OCI-LY7 (cell line): Measurements from ENCODE around the gene FN1. TPM values are rescaled to one million over a fixed set of nuclear protein-coding genes. Genes with fewer than 3 reads are reported as not detected.

Experiments used
- BruUV-seq: library from RNA; stranded (reverse); fragments of 400-500 nt; replicated peaks from 2 replicates; lab custom pipeline; 2021; lab: Mats Ljungman, UMichigan
- CTCF ChIA-PET: fragments of 300-600 bp; sonication (Branson Sonifier 250); formaldehyde crosslinking; loops from one replicate; lab custom pipeline; 2022; ENCODE audit warnings: antibody characterized with exemption; ENCODE audit not compliant: unreplicated experiment; lab: Charles Lee
- POLR2A ChIA-PET: fragments of 300-600 bp; sonication (Branson Sonifier 250); formaldehyde crosslinking; loops from one replicate; lab custom pipeline; 2022; ENCODE audit warnings: antibody characterized with exemption; lab: Charles Lee
- DNase-seq: peaks from one replicate; pipeline ENCODE4 v3.0.0-alpha.2; 2015; ENCODE audit warnings: low spot score
- H2AFZ ChIP-seq: fragments of 200-600 bp; sonication (generic), shearing (Covaris generic); 2 replicates; pipeline ENCODE4 v1.6.1; 2014; ENCODE audit warnings: mild to moderate bottlenecking, antibody characterized with exemption, low read length, moderate library complexity
- H3K27ac ChIP-seq: fragments of 200-600 bp; sonication (generic); 2 replicates; pipeline ENCODE4 v1.5.1; 2014; ENCODE audit warnings: mixed run types, low read depth, mild to moderate bottlenecking, moderate library complexity, low read length, inconsistent platforms; ENCODE audit not compliant: poor library complexity, severe bottlenecking
- H3K36me3 ChIP-seq: fragments of 200-600 bp; sonication (generic); 2 replicates; pipeline ENCODE4 v1.6.1; 2014; ENCODE audit warnings: mild to moderate bottlenecking, antibody characterized with exemption, low read length, moderate library complexity, mixed read lengths; ENCODE audit not compliant: insufficient read depth
- H3K4me1 ChIP-seq: fragments of 200-600 bp; sonication (generic); 2 replicates; pipeline ENCODE4 v1.5.1; 2014; ENCODE audit warnings: mild to moderate bottlenecking, low read length; ENCODE audit not compliant: insufficient read depth, poor library complexity, severe bottlenecking
- H3K4me2 ChIP-seq: fragments of 200-600 bp; sonication (generic); 2 replicates; pipeline ENCODE4 v1.6.1; 2014; ENCODE audit warnings: mild to moderate bottlenecking, low read length
- H3K4me3 ChIP-seq: fragments of 200-600 bp; sonication (generic); 2 replicates; pipeline ENCODE4 v1.5.1; 2014; ENCODE audit warnings: mild to moderate bottlenecking, low read depth, low read length; ENCODE audit not compliant: poor library complexity, severe bottlenecking
- H3K79me2 ChIP-seq: fragments of 200-600 bp; sonication (generic); 2 replicates; pipeline ENCODE4 v1.6.1; 2016; ENCODE audit warnings: low read depth, mild to moderate bottlenecking, low read length, moderate library complexity, mixed read lengths; ENCODE audit not compliant: insufficient read depth
- H3K9me2 ChIP-seq: fragments of 200-600 bp; sonication (generic); 2 replicates; pipeline ENCODE4 v1.6.1; 2016; ENCODE audit warnings: mild to moderate bottlenecking, low read length, mixed read lengths; ENCODE audit not compliant: insufficient read depth
- H3K9me3 ChIP-seq: fragments of 200-600 bp; sonication (generic); 2 replicates; pipeline ENCODE4 v1.6.1; 2014; ENCODE audit warnings: mild to moderate bottlenecking, mixed run types, low read length, mixed read lengths
- H4K20me1 ChIP-seq: fragments of 200-600 bp; sonication (generic); 2 replicates; pipeline ENCODE4 v1.6.1; 2014; ENCODE audit warnings: mild to moderate bottlenecking, antibody characterized with exemption, low read length, moderate library complexity, mixed read lengths; ENCODE audit not compliant: insufficient read depth
- EZH2phosphoT487 ChIP-seq: fragments of 200-600 bp; sonication (generic); IDR thresholded peaks from 2 replicates; pipeline ENCODE4 v1.6.1; 2018; ENCODE audit warnings: low read depth, borderline replicate concordance, mild to moderate bottlenecking, mixed run types, antibody characterized with exemption, low read length, moderate library complexity, mixed read lengths
- intact Hi-C: fragments of 100-400 bp; cut with micrococcal nuclease; formaldehyde crosslinking; loops from one replicate; pipeline ENCODE4 v1.10.0; 2022; ENCODE audit not compliant: unreplicated experiment
- total RNA-seq, 2 experiments: library from RNA; depleted of rRNA in 1 of 2; stranded (reverse); fragments of >200 nt in 1 of 2; shearing (Covaris generic) in 1 of 2; gene quantifications; 2 replicates each; pipeline ENCODE4 v1.2.3, GENCODE V29; 2014 to 2022
- TF ChIP-seq, protein P1 (sequence below): fragments of 200-600 bp; sonication (generic); conservative IDR thresholded peaks from 2 replicates; pipeline ENCODE4 v1.5.1; 2014; ENCODE audit warnings: mild to moderate bottlenecking, antibody characterized with exemption, low read length, moderate library complexity, mixed read lengths

Gene FN1
- total RNA-seq, 2 experiments from 2014 or later: 1.3 TPM; not detected in 1

- no peaks in the 10 kb centered on the region for H3K79me2 ChIP-seq
- H2AFZ ChIP-seq: no peak overlapping the region
- no peak overlapping the region for H3K4me2 ChIP-seq
- no peaks in the 10 kb centered on the region for H3K9me3 ChIP-seq
- intact Hi-C loops: no loop called here
- peaks cover 77% of the 10 kb centered on the region for H3K36me3 ChIP-seq
- no TSS peak for BruUV-seq
- ChIA-PET CTCF (interaction anchor here (0.6 kb wide), 1 partner anchor 1890 kb away, joined by 3 read pairs; no protein-coding TSS in a partner anchor), POLR2A (interaction anchor here (0.6 kb wide), 2 partner anchors 81 to 98 kb away, joined by 3 to 5 read pairs; no protein-coding TSS in a partner anchor)
- no peak overlapping the region for H3K27ac ChIP-seq
- no peaks in the 10 kb centered on the region for H3K9me2 ChIP-seq
- H3K4me1 ChIP-seq: no peaks in the 10 kb centered on the region
- TF ChIP-seq, protein P1, sequence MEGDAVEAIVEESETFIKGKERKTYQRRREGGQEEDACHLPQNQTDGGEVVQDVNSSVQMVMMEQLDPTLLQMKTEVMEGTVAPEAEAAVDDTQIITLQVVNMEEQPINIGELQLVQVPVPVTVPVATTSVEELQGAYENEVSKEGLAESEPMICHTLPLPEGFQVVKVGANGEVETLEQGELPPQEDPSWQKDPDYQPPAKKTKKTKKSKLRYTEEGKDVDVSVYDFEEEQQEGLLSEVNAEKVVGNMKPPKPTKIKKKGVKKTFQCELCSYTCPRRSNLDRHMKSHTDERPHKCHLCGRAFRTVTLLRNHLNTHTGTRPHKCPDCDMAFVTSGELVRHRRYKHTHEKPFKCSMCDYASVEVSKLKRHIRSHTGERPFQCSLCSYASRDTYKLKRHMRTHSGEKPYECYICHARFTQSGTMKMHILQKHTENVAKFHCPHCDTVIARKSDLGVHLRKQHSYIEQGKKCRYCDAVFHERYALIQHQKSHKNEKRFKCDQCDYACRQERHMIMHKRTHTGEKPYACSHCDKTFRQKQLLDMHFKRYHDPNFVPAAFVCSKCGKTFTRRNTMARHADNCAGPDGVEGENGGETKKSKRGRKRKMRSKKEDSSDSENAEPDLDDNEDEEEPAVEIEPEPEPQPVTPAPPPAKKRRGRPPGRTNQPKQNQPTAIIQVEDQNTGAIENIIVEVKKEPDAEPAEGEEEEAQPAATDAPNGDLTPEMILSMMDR: no peak
- no peak for TF ChIP-seq EZH2phosphoT487
- no peak for DNase-seq
- H3K4me3 ChIP-seq: no peak overlapping the region
- no peaks in the 10 kb centered on the region for H4K20me1 ChIP-seq
Measured at GRCh38 chr2:215364157-215365155, 71.4 kb downstream of the FN1 start.

DNA sequence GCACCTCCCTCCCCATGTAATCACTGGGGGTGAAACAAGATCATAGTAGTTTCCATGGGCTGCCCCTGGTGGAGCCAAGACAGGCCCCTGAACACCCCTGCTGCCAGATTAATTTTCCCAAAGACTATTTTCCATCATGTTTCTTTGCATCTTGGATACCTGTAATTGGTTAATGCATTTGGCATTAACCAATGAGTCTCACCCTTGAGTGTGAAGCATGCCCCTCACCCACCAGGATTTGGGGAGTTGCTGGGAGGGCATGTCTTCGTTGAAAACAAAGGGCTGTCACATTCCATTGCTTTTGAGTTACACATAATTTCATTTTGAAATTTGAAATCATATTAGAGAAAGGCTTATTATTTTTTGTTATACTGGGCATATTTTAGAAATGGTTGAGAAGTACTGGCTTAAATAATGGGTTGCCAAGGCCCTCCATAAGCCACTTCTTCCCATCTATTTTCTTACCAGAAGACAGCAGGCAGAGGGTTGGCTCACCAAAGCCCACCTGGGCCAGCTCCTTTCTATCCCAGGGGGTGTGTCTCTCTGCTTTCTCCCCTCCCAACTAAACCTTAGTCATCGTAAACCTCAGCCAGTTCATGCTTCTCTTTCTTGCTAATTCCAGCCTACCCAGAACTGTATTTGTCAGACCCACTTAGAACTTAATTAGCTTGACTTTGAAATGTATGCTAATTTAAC is 72.3 kb downstream of the FN1 start:
- intact Hi-C loops: no loop called here
- Histone ChIP-seq H3K27ac (no peak overlapping the region), H3K4me2 (no peak overlapping the region), H3K79me2 (no peaks in the 10 kb centered on the region), H3K4me3 (no peak overlapping the region), H3K36me3 (peaks cover 83% of the 10 kb centered on the region), H2AFZ (no peak overlapping the region), H3K9me3 (no peaks in the 10 kb centered on the region), H4K20me1 (no peaks in the 10 kb centered on the region), H3K9me2 (no peaks in the 10 kb centered on the region), H3K4me1 (no peaks in the 10 kb centered on the region)
- TF ChIP-seq EZH2phosphoT487: no peak
- TF ChIP-seq, protein P1: no peak
- BruUV-seq: no TSS peak
- DNase-seq: no peak
- POLR2A ChIA-PET: interaction anchor here (0.6 kb wide), 1 partner anchor 97 kb away, joined by 5 read pairs; no protein-coding TSS in a partner anchor
- CTCF ChIA-PET: interaction anchor here (0.6 kb wide), 1 partner anchor 1889 kb away, joined by 3 read pairs; no protein-coding TSS in a partner anchor
